Spleen (tissue), 11 donors: Measurements from ENCODE around the gene CPXM2. TPM values are rescaled to one million over a fixed set of nuclear protein-coding genes. Genes with fewer than 3 reads are reported as not detected.
A peak's percentile ranks its signal among the peaks of the same experiment; 100 is the strongest.

ENCODE experiments used
- DNase-seq: peaks from one replicate; pipeline ENCODE4 v3.0.0-alpha.2; 2020
- H3K27ac ChIP-seq, 8 donors: fragments of 200-600 bp; sonication (generic) in 7 of 8; 1 replicate in 4 of 8; 2 replicates in 4 of 8; pipeline versions ENCODE4 v1.5.0 to v1.8.0; 2016 to 2021; ENCODE audit warnings: inconsistent platforms in 4 of 8, mild to moderate bottlenecking in 4 of 8, moderate library complexity in 1 of 8
- H3K27me3 ChIP-seq, 7 donors: fragments of 200-600 bp; sonication (generic) in 6 of 7; replicated peaks in 1 of 7; 1 replicate in 4 of 7; 2 replicates in 3 of 7; pipeline versions ENCODE4 v1.5.0 to v1.8.0; 2016 to 2021; ENCODE audit warnings: inconsistent platforms in 3 of 7, mild to moderate bottlenecking in 1 of 7
- H3K36me3 ChIP-seq, 6 donors: fragments of 200-600 bp; sonication (generic) in 5 of 6; 1 replicate in 4 of 6; 2 replicates in 2 of 6; pipeline versions ENCODE4 v1.5.0 to v1.8.0; 2016 to 2021; ENCODE audit warnings: inconsistent platforms in 2 of 6
- H3K4me1 ChIP-seq, 6 donors: fragments of 200-600 bp; sonication (generic) in 5 of 6; 1 replicate in 3 of 6; 2 replicates in 3 of 6; pipeline versions ENCODE4 v1.5.0 to v1.8.0; 2016 to 2021; ENCODE audit warnings: inconsistent platforms in 3 of 6
- H3K4me3 ChIP-seq, 8 donors: fragments of 200-600 bp; sonication (generic) in 7 of 8; 1 replicate in 4 of 8; 2 replicates in 4 of 8; pipeline versions ENCODE4 v1.5.0 to v1.8.0; 2016 to 2021; ENCODE audit warnings: inconsistent platforms in 4 of 8, mild to moderate bottlenecking in 4 of 8, moderate library complexity in 2 of 8
- H3K9me3 ChIP-seq, 8 donors: fragments of 200-600 bp; sonication (generic) in 7 of 8; 1 replicate in 4 of 8; 2 replicates in 4 of 8; pipeline versions ENCODE4 v1.5.0 to v1.8.0; 2016 to 2021; ENCODE audit warnings: inconsistent platforms in 4 of 8
- POLR2A ChIP-seq, 3 donors: fragments of 450-650 bp; IDR thresholded peaks; one replicate each; pipeline ENCODE4 v1.5.1; 2017; ENCODE audit warnings: antibody characterized with exemption in 3 of 3, mild to moderate bottlenecking in 1 of 3
- POLR2AphosphoS5 ChIP-seq, 3 donors: sonication (generic); formaldehyde crosslinking; IDR thresholded peaks; one replicate each; pipeline ENCODE4 v1.5.1; 2017; ENCODE audit warnings: antibody characterized with exemption in 3 of 3
- WGBS, 5 donors: extraction: QIAGEN DNeasy Blood & Tissue Kit in 3 of 5; methylation state at CpG; one replicate each; pipeline versions ENCODE4 v1.1.5 to v1.1.7; 2013 to 2018; 5-methylcytosine and 5-hydroxymethylcytosine counted together
- intact Hi-C: fragments of 100-400 bp; cut with DNase I; formaldehyde crosslinking; loops from one replicate; pipeline ENCODE4 v1.15.0; 2023; ENCODE audit warnings: low total_unique reads
- polyA plus RNA-seq, 3 donors: library from polyadenylated mRNA; stranded (reverse); fragments of 200-250 nt; gene quantifications; one replicate each; pipeline ENCODE4 v1.2.1, GENCODE V29; 2013
- total RNA-seq, 7 donors: library from RNA; depleted of rRNA in 3 of 7; stranded (reverse); fragments of >200 nt in 3 of 7; fragmentation: NEBNext Ultra II Directional in 4 of 7; extraction: Animal tissue kit (Norgen Biotek cat#: 25700) in 4 of 7; gene quantifications; one replicate each; pipeline versions ENCODE4 v1.1.0 to v1.2.1, GENCODE V29; 2016 to 2021
- TF ChIP-seq, protein P1 (sequence below), 11 experiments: fragments of 200-600 bp in 7 of 11; fragments of 450-650 bp in 4 of 11; sonication (generic) in 4 of 11; IDR thresholded peaks in 8 of 11; conservative IDR thresholded peaks in 3 of 11; 1 replicate in 7 of 11; 2 replicates in 4 of 11; pipeline versions ENCODE4 v1.4.0 to v1.8.0; 2016 to 2021; ENCODE audit warnings: antibody characterized with exemption in 11 of 11, inconsistent platforms in 4 of 11, mild to moderate bottlenecking in 1 of 11
- donor health status: healthy with polysubstance abuse.
- donor health status: DM: no; HTN: no; CAD: no; lungs with moderate emphysema.
- donor health status: DM: no; HTN: no; CAD: no.
- donor health status: Bipolar disorder and iron deficiency.
- donor health status: healthy.
- donor health status: DM: no; HTN: no; CAD: no.
- donor health status: DM: yes; HTN: yes; CAD: no.

The CPXM2 gene
- total and polyA plus RNA-seq, 10 donors, result 3.7 to 38.2 (median 21.7) TPM

DNA sequence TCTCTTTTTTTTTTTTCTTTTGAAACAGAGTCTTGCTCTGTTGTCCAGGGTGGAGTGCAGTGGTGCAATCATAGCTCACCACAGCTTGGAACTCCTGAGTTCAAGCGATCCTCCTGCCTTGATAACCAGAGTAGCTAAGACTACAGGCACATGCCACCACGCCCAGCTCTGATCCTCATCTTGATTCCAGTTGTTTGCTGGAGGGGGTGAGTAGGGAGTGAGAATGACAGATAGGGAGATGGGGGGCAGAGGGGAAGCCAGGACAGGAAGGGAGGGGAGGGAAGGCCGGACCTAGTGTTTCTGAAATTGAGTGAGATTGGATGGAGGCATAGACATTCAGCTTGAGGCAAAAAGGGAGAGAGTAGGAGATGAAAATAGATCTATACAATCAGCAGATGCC is 25.2 kb upstream of the CPXM2 start:
- no peak overlapping the region for H3K27ac ChIP-seq
- peaks cover 0 to 16% (median 0%) of the 10 kb centered on the region in 7 donors for H3K27me3 ChIP-seq
- peaks cover 5 to 28% (median 18%) of the 10 kb centered on the region in 6 donors for H3K4me1 ChIP-seq
- no peak for DNase-seq
- peaks cover 0 to 32% (median 24%) of the 10 kb centered on the region in 8 donors for H3K9me3 ChIP-seq
- H3K36me3 ChIP-seq, result no peaks in the 10 kb centered on the region
- no peak overlapping the region for H3K4me3 ChIP-seq
- 62 to 75% (median 70%) methylated on average over 3 of the region's 3 CpGs for WGBS, 5 donors
- TF ChIP-seq POLR2A (IDR thresholded peaks at IDR 0.05), result no peak
- TF ChIP-seq POLR2AphosphoS5 (IDR thresholded peaks at IDR 0.05), result no peak
- TF ChIP-seq, protein P1, sequence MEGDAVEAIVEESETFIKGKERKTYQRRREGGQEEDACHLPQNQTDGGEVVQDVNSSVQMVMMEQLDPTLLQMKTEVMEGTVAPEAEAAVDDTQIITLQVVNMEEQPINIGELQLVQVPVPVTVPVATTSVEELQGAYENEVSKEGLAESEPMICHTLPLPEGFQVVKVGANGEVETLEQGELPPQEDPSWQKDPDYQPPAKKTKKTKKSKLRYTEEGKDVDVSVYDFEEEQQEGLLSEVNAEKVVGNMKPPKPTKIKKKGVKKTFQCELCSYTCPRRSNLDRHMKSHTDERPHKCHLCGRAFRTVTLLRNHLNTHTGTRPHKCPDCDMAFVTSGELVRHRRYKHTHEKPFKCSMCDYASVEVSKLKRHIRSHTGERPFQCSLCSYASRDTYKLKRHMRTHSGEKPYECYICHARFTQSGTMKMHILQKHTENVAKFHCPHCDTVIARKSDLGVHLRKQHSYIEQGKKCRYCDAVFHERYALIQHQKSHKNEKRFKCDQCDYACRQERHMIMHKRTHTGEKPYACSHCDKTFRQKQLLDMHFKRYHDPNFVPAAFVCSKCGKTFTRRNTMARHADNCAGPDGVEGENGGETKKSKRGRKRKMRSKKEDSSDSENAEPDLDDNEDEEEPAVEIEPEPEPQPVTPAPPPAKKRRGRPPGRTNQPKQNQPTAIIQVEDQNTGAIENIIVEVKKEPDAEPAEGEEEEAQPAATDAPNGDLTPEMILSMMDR (IDR thresholded peaks at IDR 0.05 in 8 of 11, conservative IDR thresholded peaks at IDR 0.05 in 3 of 11), result no peak
- intact Hi-C loops, result no loop called here

GRCh38 chr10:123913688-123914268 is 22.2 kb upstream of the CPXM2 start:
- peaks cover 5 to 29% (median 18%) of the 10 kb centered on the region in 6 donors for H3K4me1 ChIP-seq
- TF ChIP-seq POLR2AphosphoS5 (IDR thresholded peaks at IDR 0.05) (peak in 2 of 3 donors; percentile 65 to 84), POLR2A (IDR thresholded peaks at IDR 0.05) (no peak)
- TF ChIP-seq, protein P1 (IDR thresholded peaks at IDR 0.05 in 8 of 11, conservative IDR thresholded peaks at IDR 0.05 in 3 of 11), result no peak
- intact Hi-C loops, result no loop called here

GRCh38 chr10:123912871-123913270 is 21.3 kb upstream of the CPXM2 start:
- Histone ChIP-seq H3K4me1 (peaks cover 5 to 29% (median 18%) of the 10 kb centered on the region in 6 donors), H3K9me3 (peaks cover 0 to 5% (median 0%) of the 10 kb centered on the region in 8 donors), H3K27me3 (peaks cover 0 to 34% (median 0%) of the 10 kb centered on the region in 7 donors), H3K27ac (peak overlapping the region in 4 of 8 donors; percentile 61 to 73 (median 70)), H3K36me3 (no peaks in the 10 kb centered on the region), H3K4me3 (no peak overlapping the region)
- TF ChIP-seq POLR2AphosphoS5 (IDR thresholded peaks at IDR 0.05) (no peak), POLR2A (IDR thresholded peaks at IDR 0.05) (no peak)
- TF ChIP-seq, protein P1 (IDR thresholded peaks at IDR 0.05 in 8 of 11, conservative IDR thresholded peaks at IDR 0.05 in 3 of 11), result no peak
- no peak for DNase-seq
- WGBS, 5 donors, result 74 to 82% (median 79%) methylated on average over 3 of the region's 3 CpGs
- intact Hi-C loops, result no loop called here

More at GRCh38 chr10:123913688-123914268, 22.2 kb upstream of the CPXM2 start:
- H3K27ac ChIP-seq, result peak overlapping the region in 7 of 8 donors; percentile 2 to 73 (median 61)
- no peaks in the 10 kb centered on the region for H3K36me3 ChIP-seq
- H3K4me3 ChIP-seq, result no peak overlapping the region
- 19 to 24% (median 22%) methylated on average over 8 of the region's 8 CpGs for WGBS, 5 donors
- H3K27me3 ChIP-seq, result peaks cover 0 to 34% (median 0%) of the 10 kb centered on the region in 7 donors
- no peak for DNase-seq
- peaks cover 0 to 14% (median 8%) of the 10 kb centered on the region in 8 donors for H3K9me3 ChIP-seq

GRCh38 chr10:123912466-123912865 is 20.9 kb upstream of the CPXM2 start:
- peak overlapping the region in 1 of 8 donors; percentile 61 for H3K27ac ChIP-seq
- WGBS, 5 donors, result 69 to 79% (median 72%) methylated on average over 4 of the region's 4 CpGs
- H3K9me3 ChIP-seq, result peaks cover 0 to under 1% (median 0%) of the 10 kb centered on the region in 8 donors
- H3K36me3 ChIP-seq, result no peaks in the 10 kb centered on the region
- no peak for DNase-seq
- no peak for TF ChIP-seq POLR2AphosphoS5 (IDR thresholded peaks at IDR 0.05)
- TF ChIP-seq, protein P1 (IDR thresholded peaks at IDR 0.05 in 8 of 11, conservative IDR thresholded peaks at IDR 0.05 in 3 of 11), result no peak
- TF ChIP-seq POLR2A (IDR thresholded peaks at IDR 0.05), result no peak
- peaks cover 0 to 34% (median 0%) of the 10 kb centered on the region in 7 donors for H3K27me3 ChIP-seq
- intact Hi-C loops, result no loop called here
- H3K4me3 ChIP-seq, result no peak overlapping the region
- H3K4me1 ChIP-seq, result peaks cover 5 to 29% (median 18%) of the 10 kb centered on the region in 6 donors
